H1 (cell line): ENCODE results near the gene ARL6IP1. TPM values are rescaled to one million over a fixed set of nuclear protein-coding genes. Genes with fewer than 3 reads are reported as not detected.

ENCODE experiments used
- CTCF ChIA-PET: fragments of 300-600 bp; sonication (Branson Sonifier 250); formaldehyde crosslinking; loops from one replicate; lab custom pipeline; 2021; ENCODE audit not compliant: partially characterized antibody; lab: Charles Lee
- POLR2A ChIA-PET: fragments of 300-600 bp; sonication (Branson Sonifier 250); formaldehyde crosslinking; loops from one replicate; lab custom pipeline; 2021; ENCODE audit warnings: inconsistent platforms; ENCODE audit not compliant: partially characterized antibody; lab: Charles Lee
- DNase-seq, 2 experiments: peaks; one replicate each; pipeline versions ENCODE4 v3.0.0 to v3.0.0-alpha.2; 2010 to 2022; ENCODE audit warnings: low spot score in 2 of 2, low read depth in 1 of 2, mixed read lengths in 1 of 2
- FAIRE-seq: peaks from 2 replicates; lab custom pipeline; 2011; peaks lifted over from hg19 to GRCh38; lab: Jason Lieb, UNC
- H2AFZ ChIP-seq: 2 replicates; pipeline ENCODE4 v1.8.1; 2012; ENCODE audit warnings: low read length, inconsistent platforms
- H2AK5ac ChIP-seq: 2 replicates; pipeline ENCODE4 v1.6.1; 2013; ENCODE audit warnings: low read depth, low read length
- H2BK120ac ChIP-seq: replicated peaks from 2 replicates; pipeline ENCODE3; 2013; ENCODE audit warnings: low read depth, low read length, inconsistent platforms
- H2BK12ac ChIP-seq: 2 replicates; pipeline ENCODE4 v1.6.1; 2013; ENCODE audit warnings: low read depth, low read length
- H2BK15ac ChIP-seq: 2 replicates; pipeline ENCODE4 v1.6.1; 2013; ENCODE audit warnings: low read length
- H2BK20ac ChIP-seq: 2 replicates; pipeline ENCODE4 v1.6.1; 2013; ENCODE audit warnings: low read length
- H2BK5ac ChIP-seq: 2 replicates; pipeline ENCODE4 v1.6.1; 2013; ENCODE audit warnings: low read depth, low read length
- H3K14ac ChIP-seq: 2 replicates; pipeline ENCODE4 v1.6.1; 2013; ENCODE audit warnings: inconsistent platforms; ENCODE audit not compliant: insufficient read length
- H3K18ac ChIP-seq: 2 replicates; pipeline ENCODE4 v1.6.1; 2013; ENCODE audit warnings: low read length; ENCODE audit errors: extremely low read depth
- H3K23ac ChIP-seq: 2 replicates; pipeline ENCODE4 v1.6.1; 2013; ENCODE audit warnings: inconsistent platforms; ENCODE audit not compliant: insufficient read length
- H3K23me2 ChIP-seq: 2 replicates; pipeline ENCODE4 v1.6.1; 2013; ENCODE audit warnings: low read depth, low read length
- H3K27ac ChIP-seq: 2 replicates; pipeline ENCODE4 v1.6.1; 2011; ENCODE audit warnings: low read depth, low read length, inconsistent platforms
- H3K27me3 ChIP-seq, 4 experiments: replicated peaks in 1 of 4; 1 replicate in 1 of 4; 2 replicates in 3 of 4; pipeline versions ENCODE4 v1.6.1 to v1.8.1; 2011 to 2013; ENCODE audit warnings: low read length in 3 of 4, mild to moderate bottlenecking in 3 of 4, inconsistent platforms in 2 of 4, mixed read lengths in 2 of 4, moderate library complexity in 1 of 4; ENCODE audit not compliant: control insufficient read depth in 3 of 4, insufficient read depth in 3 of 4; ENCODE audit errors: extremely low read depth in 1 of 4
- H3K36me3 ChIP-seq, 4 experiments: 2 replicates each; pipeline versions ENCODE4 v1.6.1 to v1.8.1; 2011 to 2013; ENCODE audit warnings: mild to moderate bottlenecking in 4 of 4, low read length in 3 of 4, moderate library complexity in 2 of 4, control low read depth in 1 of 4, inconsistent platforms in 1 of 4; ENCODE audit not compliant: insufficient read depth in 4 of 4, control insufficient read depth in 2 of 4
- H3K4ac ChIP-seq: replicated peaks from 2 replicates; pipeline ENCODE3; 2013; ENCODE audit warnings: low read length, low read depth, mixed read lengths, inconsistent platforms; ENCODE audit not compliant: insufficient read length
- H3K4me1 ChIP-seq, 4 experiments: replicated peaks in 1 of 4; 1 replicate in 1 of 4; 2 replicates in 3 of 4; pipeline versions ENCODE4 v1.6.1 to v1.8.1; 2011 to 2013; ENCODE audit warnings: low read length in 3 of 4, inconsistent platforms in 2 of 4, mixed read lengths in 1 of 4; ENCODE audit not compliant: insufficient read depth in 4 of 4, control insufficient read depth in 3 of 4
- H3K4me2 ChIP-seq, 2 experiments: 2 replicates each; pipeline versions ENCODE4 v1.6.1 to v1.8.1; 2011 to 2013; ENCODE audit warnings: low read depth in 2 of 2, low read length in 2 of 2, control low read depth in 1 of 2, inconsistent platforms in 1 of 2, mild to moderate bottlenecking in 1 of 2; ENCODE audit not compliant: insufficient read depth in 1 of 2
- H3K4me3 ChIP-seq, 4 experiments: fragments of 200-600, 300-600 bp in 1 of 4; sonication (generic), shearing (Covaris generic), sonication (Bioruptor Twin) in 1 of 4; 2 replicates each; pipeline versions ENCODE4 v1.5.1 to v1.8.1; 2011 to 2016; ENCODE audit warnings: low read length in 4 of 4, low read depth in 3 of 4, control low read depth in 2 of 4, inconsistent platforms in 2 of 4, mild to moderate bottlenecking in 2 of 4, mixed read lengths in 1 of 4, moderate library complexity in 1 of 4; ENCODE audit not compliant: insufficient read depth in 2 of 4; ENCODE audit errors: extremely low read depth in 1 of 4
- H3K56ac ChIP-seq: replicated peaks from 2 replicates; pipeline ENCODE3; 2013; ENCODE audit warnings: low read depth, mild to moderate bottlenecking, mixed read lengths, low read length, inconsistent platforms; ENCODE audit not compliant: insufficient read length
- H3K79me1 ChIP-seq: 2 replicates; pipeline ENCODE4 v1.6.1; 2013; ENCODE audit warnings: low read depth, low read length, control low read depth
- H3K79me2 ChIP-seq, 2 experiments: 2 replicates each; pipeline versions ENCODE4 v1.6.1 to v1.8.1; 2012 to 2013; ENCODE audit warnings: low read length in 2 of 2, mild to moderate bottlenecking in 2 of 2, inconsistent platforms in 1 of 2; ENCODE audit not compliant: insufficient read depth in 2 of 2, control insufficient read depth in 1 of 2
- H3K9ac ChIP-seq, 4 experiments: replicated peaks in 1 of 4; 1 replicate in 1 of 4; 2 replicates in 3 of 4; pipeline versions ENCODE4 v1.6.1 to v1.8.1; 2011 to 2013; ENCODE audit warnings: low read depth in 3 of 4, low read length in 3 of 4, control low read depth in 2 of 4, mild to moderate bottlenecking in 2 of 4, moderate library complexity in 2 of 4, inconsistent platforms in 1 of 4; ENCODE audit errors: extremely low read depth in 1 of 4
- H3K9me3 ChIP-seq, 2 experiments: 2 replicates each; pipeline versions ENCODE4 v1.6.1 to v1.8.1; 2012 to 2013; ENCODE audit warnings: mild to moderate bottlenecking in 2 of 2, moderate library complexity in 2 of 2, control low read depth in 1 of 2, inconsistent platforms in 1 of 2, low read depth in 1 of 2, low read length in 1 of 2, mixed read lengths in 1 of 2; ENCODE audit not compliant: insufficient read depth in 2 of 2
- H4K20me1 ChIP-seq, 2 experiments: replicated peaks in 1 of 2; 2 replicates each; pipeline versions ENCODE3 to v1.8.1; 2011 to 2013; ENCODE audit warnings: inconsistent platforms in 2 of 2, low read length in 2 of 2, mild to moderate bottlenecking in 1 of 2; ENCODE audit not compliant: insufficient read depth in 2 of 2, control insufficient read depth in 1 of 2
- H4K5ac ChIP-seq: 2 replicates; pipeline ENCODE4 v1.6.1; 2013; ENCODE audit warnings: low read length, low read depth, mixed read lengths, inconsistent platforms; ENCODE audit not compliant: insufficient read length
- H4K8ac ChIP-seq: 2 replicates; pipeline ENCODE4 v1.8.0; 2013; ENCODE audit warnings: mild to moderate bottlenecking, moderate library complexity, low read length, inconsistent platforms; ENCODE audit not compliant: insufficient read depth; ENCODE audit errors: extremely low read depth
- H4K91ac ChIP-seq: replicated peaks from 2 replicates; pipeline ENCODE3; 2013; ENCODE audit warnings: low read length, mixed read lengths, inconsistent platforms; ENCODE audit not compliant: insufficient read length
- CBX8 ChIP-seq: fragments of 300-800, 300-1000 bp; sonication (generic); IDR thresholded peaks from 2 replicates; pipeline ENCODE4 v1.7.1; 2016; ENCODE audit warnings: low read depth, low read length, borderline replicate concordance
- CHD1 ChIP-seq: IDR thresholded peaks from 2 replicates; pipeline ENCODE4 v1.6.1; 2012; ENCODE audit warnings: low read depth, low read length, improper control_type of control experiment
- KDM5A ChIP-seq: fragments of 200-600 bp; IDR thresholded peaks from 2 replicates; pipeline ENCODE4 v1.7.1; 2012; ENCODE audit warnings: mild to moderate bottlenecking, low read length, inconsistent platforms, mixed read lengths
- NANOG ChIP-seq: IDR thresholded peaks from 2 replicates; pipeline ENCODE4 v1.6.1; 2011; ENCODE audit warnings: low read length, low read depth, mild to moderate bottlenecking, inconsistent platforms; ENCODE audit not compliant: insufficient read depth, poor library complexity, severe bottlenecking
- WGBS, 2 experiments: shearing (Covaris generic) in 1 of 2; methylation state at CpG; one replicate each; pipeline versions ENCODE4 v1.1.6 to v1.1.7; 2013 to 2015; ENCODE audit warnings: low lambda C conversion rate in 2 of 2, mixed read lengths in 2 of 2, inconsistent platforms in 1 of 2, low coverage in 1 of 2, missing lambda C conversion rate in 1 of 2; ENCODE audit not compliant: insufficient replicate concordance in 2 of 2, insufficient coverage in 1 of 2, insufficient read length in 1 of 2; ENCODE audit errors: extremely low coverage in 1 of 2, missing lambda C conversion rate in 1 of 2; 5-methylcytosine and 5-hydroxymethylcytosine counted together
- polyA plus RNA-seq, 7 experiments: library from polyadenylated mRNA; depleted of rRNA in 3 of 7; stranded (reverse) in 5 of 7; unstranded in 2 of 7; fragments of >200 nt in 5 of 7; fragments of 200-250 nt in 2 of 7; gene quantifications; 1 replicate in 5 of 7; 2 replicates in 1 of 7; 4 replicates in 1 of 7; pipeline versions ENCODE4 v1.2.1 to v1.2.3, GENCODE V29; 2011 to 2013; ENCODE audit warnings: missing spikeins in 2 of 7, mixed read lengths in 2 of 7
- total RNA-seq: library from RNA; stranded (reverse); fragmentation: NEBNext Ultra II Directional; extraction: Animal tissue kit (Norgen Biotek cat#: 25700); gene quantifications from 2 replicates; pipeline ENCODE4 v1.2.1, GENCODE V29; 2021

Gene ARL6IP1
- total and polyA plus RNA-seq, 2 of the 8 experiments (the other 6 are each of a cell fraction or from before 2014, with no cell fraction given): 162 to 170 TPM

DNA sequence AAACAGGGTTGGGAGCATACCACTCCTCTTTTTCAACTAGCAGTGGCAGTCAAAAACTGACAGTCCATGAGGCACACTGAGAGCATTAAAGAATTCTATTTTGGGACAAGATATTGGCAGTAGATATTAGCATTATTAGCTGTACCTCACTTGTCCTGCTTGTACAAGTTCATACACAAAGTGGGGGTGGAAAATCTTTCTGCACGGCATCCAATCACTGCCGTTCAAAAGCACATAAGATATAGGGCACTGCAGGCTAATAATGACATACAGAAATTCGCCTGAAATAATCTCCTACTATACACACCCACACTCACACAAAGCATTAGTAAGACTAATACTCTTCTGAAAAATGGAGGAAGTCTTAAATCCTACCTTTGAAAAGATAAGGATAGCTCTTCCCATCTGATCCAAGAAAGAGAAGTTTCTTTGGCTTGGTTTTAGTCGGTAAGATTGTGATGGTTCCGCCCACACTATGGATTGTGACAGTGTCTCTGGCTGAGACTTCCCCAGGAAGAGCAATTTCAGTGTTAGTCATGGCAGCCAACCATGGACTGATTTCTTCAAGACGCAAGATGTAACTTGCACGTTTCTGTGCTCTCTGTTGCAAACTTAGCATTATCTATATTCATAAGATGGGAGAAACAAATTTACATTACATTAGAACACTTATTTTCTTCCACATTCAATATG lies 40.6 kb upstream of the ARL6IP1 start:
- POLR2A ChIA-PET: interaction anchor here (1.1 to 1.4 kb wide), 3 partner anchors 26 to 52 kb away, joined by 3 read pairs; partner anchors contain the start of gene RPS15A
- Histone ChIP-seq H3K56ac (no peak overlapping the region), H3K23ac (no peak overlapping the region), H3K4me3 (no peak overlapping the region), H3K79me2 (no peaks in the 10 kb centered on the region), H3K23me2 (no peaks in the 10 kb centered on the region), H2BK120ac (no peak overlapping the region), H2BK15ac (no peak overlapping the region), H4K20me1 (peaks cover 0 to 2% of the 10 kb centered on the region in 2 experiments), H3K9ac (no peak overlapping the region), H3K9me3 (no peaks in the 10 kb centered on the region), H4K5ac (no peak overlapping the region), H3K27me3 (no peaks in the 10 kb centered on the region), H2BK5ac (no peak overlapping the region), H3K27ac (no peak overlapping the region), H3K4me2 (no peak overlapping the region), H3K4ac (no peak overlapping the region), H3K36me3 (peaks cover 23 to 85% (median 68%) of the 10 kb centered on the region in 4 experiments), H2AK5ac (no peak overlapping the region), H3K14ac (no peak overlapping the region), H4K91ac (no peak overlapping the region), H3K4me1 (no peaks in the 10 kb centered on the region; a peak in 1 of 7 replicates), H3K18ac (no peak overlapping the region), H2AFZ (no peak overlapping the region), H2BK20ac (no peak overlapping the region), H4K8ac (no peak overlapping the region), H3K79me1 (no peaks in the 10 kb centered on the region), H2BK12ac (no peak overlapping the region)
- no peak for DNase-seq
- WGBS, 2 experiments: 95% methylated on average over 7 of the region's 7 CpGs; no CpG with 5 or more reads in 1 of the 2 experiments
- CTCF ChIA-PET: no interaction called here
- no peak for TF ChIP-seq CBX8
- TF ChIP-seq NANOG: no peak
- TF ChIP-seq KDM5A: no peak
- TF ChIP-seq CHD1: no peak
- FAIRE-seq: no peak
